Caco-2 (cell line): Measurements from ENCODE around the gene ELMO1. TPM values are rescaled to one million over a fixed set of nuclear protein-coding genes. Genes with fewer than 3 reads are reported as not detected.

Experiments
- BruUV-seq: library from RNA; stranded (reverse); fragments of 400-500 nt; replicated peaks from 2 replicates; lab custom pipeline; 2021; lab: Mats Ljungman, UMichigan
- CTCF ChIA-PET: fragments of 300-600 bp; sonication (Branson Sonifier 250); formaldehyde crosslinking; loops from one replicate; lab custom pipeline; 2022; ENCODE audit warnings: antibody characterized with exemption; lab: Charles Lee
- POLR2A ChIA-PET: fragments of 300-600 bp; sonication (Branson Sonifier 250); formaldehyde crosslinking; loops from one replicate; lab custom pipeline; 2022; ENCODE audit warnings: antibody characterized with exemption; lab: Charles Lee
- DNase-seq, 2 experiments: peaks; one replicate each; pipeline versions ENCODE4 v3.0.0 to v3.0.0-alpha.2; 2020 to 2022
- H3K27me3 ChIP-seq: replicated peaks from 2 replicates; pipeline ENCODE4 v1.6.0; 2011; ENCODE audit warnings: low read length; ENCODE audit not compliant: control insufficient read depth, insufficient read depth
- H3K36me3 ChIP-seq: 2 replicates; pipeline ENCODE4 v1.5.1; 2011; ENCODE audit warnings: low read length; ENCODE audit not compliant: control insufficient read depth, insufficient read depth
- H3K4me1 ChIP-seq: fragments of 250-450 bp; sonication (Bioruptor Pico); 2 replicates; pipeline ENCODE4 v1.5.1; 2020; ENCODE audit warnings: mild to moderate bottlenecking
- H3K4me3 ChIP-seq: 2 replicates; pipeline ENCODE4 v1.5.1; 2011; ENCODE audit warnings: low read depth, mild to moderate bottlenecking, control low read depth, low read length
- H3K9me3 ChIP-seq: fragments of 250-450 bp; sonication (Bioruptor Pico); 2 replicates; pipeline ENCODE4 v1.5.1; 2020; ENCODE audit warnings: mild to moderate bottlenecking, moderate library complexity
- H3K27ac Mint-ChIP-seq: one replicate; pipeline ENCODE4 v1.8.0; 2022; ENCODE audit warnings: mixed read lengths; ENCODE audit not compliant: unreplicated experiment
- H3K27me3 Mint-ChIP-seq: one replicate; pipeline ENCODE4 v1.8.0; 2022; ENCODE audit warnings: mixed read lengths; ENCODE audit not compliant: insufficient read depth, unreplicated experiment
- H3K36me3 Mint-ChIP-seq: one replicate; pipeline ENCODE4 v1.8.0; 2022; ENCODE audit warnings: mild to moderate bottlenecking, mixed read lengths; ENCODE audit not compliant: insufficient read depth, unreplicated experiment
- H3K4me1 Mint-ChIP-seq: one replicate; pipeline ENCODE4 v1.8.0; 2022; ENCODE audit warnings: low read depth, mixed read lengths; ENCODE audit not compliant: unreplicated experiment
- H3K4me3 Mint-ChIP-seq: one replicate; pipeline ENCODE4 v1.8.0; 2022; ENCODE audit warnings: mild to moderate bottlenecking, moderate library complexity, mixed read lengths; ENCODE audit not compliant: unreplicated experiment
- H3K9me3 Mint-ChIP-seq: one replicate; pipeline ENCODE4 v1.8.0; 2022; ENCODE audit warnings: mixed read lengths; ENCODE audit not compliant: unreplicated experiment
- CTCF ChIP-seq, 2 experiments: fragments of 200-600 bp in 1 of 2; IDR thresholded peaks; 1 replicate in 1 of 2; 2 replicates in 1 of 2; pipeline versions ENCODE4 v1.5.1 to v1.8.0; 2011 to 2022; ENCODE audit warnings: antibody characterized with exemption in 1 of 2, control low read depth in 1 of 2, inconsistent platforms in 1 of 2, low read depth in 1 of 2, low read length in 1 of 2, mild to moderate bottlenecking in 1 of 2, moderate library complexity in 1 of 2; ENCODE audit not compliant: insufficient read depth in 1 of 2, severe bottlenecking in 1 of 2, unreplicated experiment in 1 of 2
- intact Hi-C: fragments of 100-400 bp; cut with micrococcal nuclease; formaldehyde crosslinking; loops from one replicate; pipeline ENCODE4 v1.10.0; 2022; ENCODE audit not compliant: unreplicated experiment
- total RNA-seq: library from RNA; stranded (reverse); gene quantifications from 2 replicates; pipeline ENCODE4 v1.2.3, GENCODE V29; 2022

ELMO1 gene
- total RNA-seq, 1 experiment from 2014 or later = 0.14 TPM

GRCh38 chr7:37481154-37481553 lies 32.5 kb upstream of the ELMO1 start:
- no peaks in the 10 kb centered on the region for H3K4me1 Mint-ChIP-seq
- intact Hi-C loops = no loop called here
- ChIA-PET CTCF (no interaction called here), POLR2A (no interaction called here)
- H3K9me3 Mint-ChIP-seq = no peaks in the 10 kb centered on the region
- no peak for TF ChIP-seq CTCF (IDR thresholded peaks at IDR 0.05; ENCODE audit: insufficient read depth in 1 of 2, low read depth in 1 of 2, low read length in 1 of 2, severe bottlenecking in 1 of 2, unreplicated experiment in 1 of 2)
- DNase-seq = no peak
- Histone ChIP-seq H3K27me3 (no peaks in the 10 kb centered on the region), H3K4me3 (no peak overlapping the region), H3K9me3 (no peaks in the 10 kb centered on the region; the same call in 1 of the 2 replicates), H3K36me3 (no peaks in the 10 kb centered on the region), H3K4me1 (no peaks in the 10 kb centered on the region)
- H3K4me3 Mint-ChIP-seq = no peak overlapping the region
- no peak overlapping the region for H3K27ac Mint-ChIP-seq
- no peaks in the 10 kb centered on the region for H3K36me3 Mint-ChIP-seq
- BruUV-seq = no TSS peak
- H3K27me3 Mint-ChIP-seq = peaks cover 9% of the 10 kb centered on the region

GRCh38 chr7:37480041-37481031 lies 31.7 kb upstream of the ELMO1 start:
- DNase-seq = no peak
- Histone ChIP-seq H3K4me3 (no peak overlapping the region), H3K36me3 (no peaks in the 10 kb centered on the region), H3K4me1 (no peaks in the 10 kb centered on the region), H3K27me3 (no peaks in the 10 kb centered on the region), H3K9me3 (no peaks in the 10 kb centered on the region; the same call in 1 of the 2 replicates)
- Mint-ChIP-seq H3K4me3 (no peak overlapping the region), H3K36me3 (no peaks in the 10 kb centered on the region), H3K27me3 (peaks cover 9% of the 10 kb centered on the region), H3K27ac (no peak overlapping the region), H3K4me1 (no peaks in the 10 kb centered on the region), H3K9me3 (no peaks in the 10 kb centered on the region)
- ChIA-PET POLR2A (no interaction called here), CTCF (no interaction called here)
- intact Hi-C loops = no loop called here
- no TSS peak for BruUV-seq
- TF ChIP-seq CTCF (IDR thresholded peaks at IDR 0.05; ENCODE audit: insufficient read depth in 1 of 2, low read depth in 1 of 2, low read length in 1 of 2, severe bottlenecking in 1 of 2, unreplicated experiment in 1 of 2) = no peak

- no peak for DNase-seq
- H3K27ac Mint-ChIP-seq = no peak overlapping the region
- no peaks in the 10 kb centered on the region for H3K27me3 ChIP-seq
- no peaks in the 10 kb centered on the region for H3K4me1 ChIP-seq
- no peaks in the 10 kb centered on the region for H3K9me3 Mint-ChIP-seq
- ChIA-PET CTCF (no interaction called here), POLR2A (no interaction called here)
- no peak for TF ChIP-seq CTCF (IDR thresholded peaks at IDR 0.05; ENCODE audit: insufficient read depth in 1 of 2, low read depth in 1 of 2, low read length in 1 of 2, severe bottlenecking in 1 of 2, unreplicated experiment in 1 of 2)
- no peaks in the 10 kb centered on the region for H3K4me1 Mint-ChIP-seq
- no peak overlapping the region for H3K4me3 ChIP-seq
- BruUV-seq = no TSS peak
- no peak overlapping the region for H3K4me3 Mint-ChIP-seq
- H3K36me3 ChIP-seq = no peaks in the 10 kb centered on the region
- H3K36me3 Mint-ChIP-seq = no peaks in the 10 kb centered on the region
- intact Hi-C loops = no loop called here
- peaks cover 13% of the 10 kb centered on the region for H3K27me3 Mint-ChIP-seq
- no peaks in the 10 kb centered on the region; the same call in 1 of the 2 replicates for H3K9me3 ChIP-seq
These were observed 28.3 kb upstream of the ELMO1 start for GRCh38 chr7:37476881-37477450.
